ENCODE data around the gene TTC22.

DNA sequence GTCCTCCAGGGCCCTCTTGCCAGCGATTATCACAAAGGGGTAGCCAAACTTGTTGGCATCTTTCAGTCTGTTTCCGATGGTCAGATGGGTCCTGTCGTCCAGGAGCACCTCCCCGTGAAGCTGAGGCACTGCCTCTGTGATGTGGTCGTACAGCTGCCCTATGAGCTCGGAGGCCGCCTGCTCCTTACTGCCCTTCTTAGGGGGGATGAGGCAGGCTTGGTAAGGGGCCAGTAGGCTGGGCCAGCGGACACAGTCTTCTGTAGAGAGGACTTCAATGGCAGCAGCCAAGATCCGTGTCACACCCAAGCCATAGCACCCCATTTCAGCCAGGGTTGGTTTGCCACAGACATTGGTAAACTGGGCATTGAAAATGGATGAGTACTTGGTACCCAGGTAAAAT, 43.3 kb downstream of the TTC22 start:
- TF ChIP-seq POLR2AphosphoS5 (IDR thresholded peaks at IDR 0.05) (no peak), CTCF (IDR thresholded peaks at IDR 0.05) (no peak), POLR2A (IDR thresholded peaks at IDR 0.05) (no peak), EP300 (IDR thresholded peaks at IDR 0.05) (no peak)
